IMR-90 (cell line): Measurements from ENCODE around the gene PLA2G4F. TPM values are rescaled to one million over a fixed set of nuclear protein-coding genes. Genes with fewer than 3 reads are reported as not detected.

Experiments
- ATAC-seq: fragments of 200-7000 bp; cut with Tn5 transposase; 2 replicates; pipeline ENCODE4 v1.9.1; 2020; ENCODE audit warnings: low read depth, mild to moderate bottlenecking, moderate library complexity
- BruUV-seq: library from RNA; stranded (reverse); fragments of 400-500 nt; replicated peaks from 2 replicates; lab custom pipeline; 2021; lab: Mats Ljungman, UMichigan
- CTCF ChIA-PET: fragments of 300-600 bp; formaldehyde crosslinking; extraction: SDS; loops from one replicate; lab custom pipeline; 2021; ENCODE audit warnings: antibody characterized with exemption; lab: Yijun Ruan, JAX
- POLR2A ChIA-PET: fragments of 300-600 bp; sonication (Branson Sonifier 250); formaldehyde crosslinking; loops from one replicate; lab custom pipeline; 2022; ENCODE audit warnings: antibody characterized with exemption; ENCODE audit not compliant: unreplicated experiment; lab: Charles Lee
- DNase-seq: peaks from one replicate; pipeline ENCODE4 v3.0.0; 2013
- H2AFZ ChIP-seq: replicated peaks from 2 replicates; pipeline ENCODE3; 2013; ENCODE audit warnings: low read length, mild to moderate bottlenecking; ENCODE audit not compliant: poor library complexity
- H2AK5ac ChIP-seq: 2 replicates; pipeline ENCODE4 v1.6.1; 2013; ENCODE audit warnings: low read depth, low read length, inconsistent platforms
- H2AK9ac ChIP-seq: replicated peaks from 2 replicates; pipeline ENCODE3; 2013; ENCODE audit warnings: mild to moderate bottlenecking, low read depth, low read length, moderate library complexity; ENCODE audit not compliant: poor library complexity
- H2BK120ac ChIP-seq: 2 replicates; pipeline ENCODE4 v1.6.1; 2013; ENCODE audit warnings: low read depth, low read length, inconsistent platforms
- H2BK15ac ChIP-seq: 3 replicates; pipeline ENCODE4 v1.6.1; 2013; ENCODE audit warnings: low read depth, low read length, inconsistent platforms
- H2BK20ac ChIP-seq: 2 replicates; pipeline ENCODE4 v1.6.1; 2013; ENCODE audit warnings: low read depth, mild to moderate bottlenecking, inconsistent platforms, low read length, moderate library complexity
- H2BK5ac ChIP-seq: 2 replicates; pipeline ENCODE4 v1.6.1; 2013; ENCODE audit warnings: mild to moderate bottlenecking, low read depth, low read length, inconsistent platforms; ENCODE audit not compliant: poor library complexity, severe bottlenecking
- H3K14ac ChIP-seq: replicated peaks from 2 replicates; pipeline ENCODE4 v1.6.1; 2013; ENCODE audit warnings: low read depth, low read length, inconsistent platforms
- H3K18ac ChIP-seq: 2 replicates; pipeline ENCODE4 v1.6.1; 2013; ENCODE audit warnings: low read depth, low read length, control low read depth
- H3K23ac ChIP-seq: 2 replicates; pipeline ENCODE4 v1.6.1; 2013; ENCODE audit warnings: low read depth, low read length, inconsistent platforms
- H3K27ac ChIP-seq: 2 replicates; pipeline ENCODE4 v1.5.1; 2013; ENCODE audit warnings: mild to moderate bottlenecking, control low read depth, low read length; ENCODE audit not compliant: insufficient read depth
- H3K27me3 ChIP-seq: 2 replicates; pipeline ENCODE4 v1.6.1; 2013; ENCODE audit warnings: low read length; ENCODE audit not compliant: control insufficient read depth, insufficient read depth
- H3K36me3 ChIP-seq: 2 replicates; pipeline ENCODE4 v1.6.1; 2013; ENCODE audit warnings: low read length, mixed read lengths; ENCODE audit not compliant: control insufficient read depth, insufficient read depth
- H3K4ac ChIP-seq: 2 replicates; pipeline ENCODE4 v1.6.1; 2013; ENCODE audit warnings: low read depth, low read length, inconsistent platforms
- H3K4me1 ChIP-seq: 2 replicates; pipeline ENCODE4 v1.6.1; 2013; ENCODE audit warnings: low read length, mixed read lengths; ENCODE audit not compliant: control insufficient read depth, insufficient read depth
- H3K4me2 ChIP-seq: 2 replicates; pipeline ENCODE4 v1.6.1; 2013; ENCODE audit warnings: low read depth, mild to moderate bottlenecking, control low read depth, low read length, moderate library complexity
- H3K4me3 ChIP-seq: 2 replicates; pipeline ENCODE4 v1.5.1; 2013; ENCODE audit warnings: low read depth, mild to moderate bottlenecking, control low read depth, low read length, moderate library complexity; ENCODE audit not compliant: insufficient read depth
- H3K56ac ChIP-seq: 2 replicates; pipeline ENCODE4 v1.6.1; 2013; ENCODE audit warnings: low read length, inconsistent platforms; ENCODE audit not compliant: insufficient read depth; ENCODE audit errors: extremely low read depth
- H3K79me1 ChIP-seq, 2 experiments: 2 replicates each; pipeline ENCODE4 v1.6.1; 2013; ENCODE audit warnings: low read length in 2 of 2, inconsistent platforms in 1 of 2, low read depth in 1 of 2
- H3K9ac ChIP-seq: 2 replicates; pipeline ENCODE4 v1.6.1; 2013; ENCODE audit warnings: low read depth, low read length, control low read depth
- H3K9me1 ChIP-seq: 2 replicates; pipeline ENCODE4 v1.6.1; 2013; ENCODE audit warnings: low read length, inconsistent platforms; ENCODE audit not compliant: insufficient read depth
- H3K9me3 ChIP-seq: 2 replicates; pipeline ENCODE4 v1.6.1; 2013; ENCODE audit warnings: low read length; ENCODE audit not compliant: control insufficient read depth, insufficient read depth
- H4K20me1 ChIP-seq: 2 replicates; pipeline ENCODE4 v1.6.1; 2013; ENCODE audit warnings: low read length, inconsistent platforms; ENCODE audit not compliant: insufficient read depth
- H4K5ac ChIP-seq: 2 replicates; pipeline ENCODE4 v1.6.1; 2013; ENCODE audit warnings: mild to moderate bottlenecking, low read depth, low read length, control low read depth
- H4K8ac ChIP-seq, 2 experiments: 2 replicates each; pipeline ENCODE4 v1.6.1; 2013; ENCODE audit warnings: low read depth in 2 of 2, low read length in 2 of 2, control low read depth in 1 of 2, inconsistent platforms in 1 of 2
- H4K91ac ChIP-seq: 2 replicates; pipeline ENCODE4 v1.6.1; 2013; ENCODE audit warnings: low read depth, low read length, inconsistent platforms; ENCODE audit not compliant: insufficient read depth
- BHLHE40 ChIP-seq: fragments of 150-350 bp; IDR thresholded peaks from 2 replicates; pipeline ENCODE4 v1.6.1; 2016; ENCODE audit warnings: mild to moderate bottlenecking, low read depth, low read length
- CEBPB ChIP-seq: IDR thresholded peaks from 2 replicates; pipeline ENCODE4 v1.6.1; 2012; ENCODE audit warnings: low read depth, low read length, improper control_type of control experiment
- CHD1 ChIP-seq: IDR thresholded peaks from 2 replicates; pipeline ENCODE4 v1.6.1; 2012; ENCODE audit warnings: low read depth, low read length, improper control_type of control experiment
- FOS ChIP-seq: fragments of 150-350 bp; IDR thresholded peaks from 2 replicates; pipeline ENCODE4 v1.6.1; 2016; ENCODE audit warnings: low read depth, low read length
- MAFK ChIP-seq: IDR thresholded peaks from 2 replicates; pipeline ENCODE4 v1.6.1; 2012; ENCODE audit warnings: low read depth, low read length, improper control_type of control experiment
- MAZ ChIP-seq: IDR thresholded peaks from 2 replicates; pipeline ENCODE4 v1.6.1; 2012; ENCODE audit warnings: low read depth, mild to moderate bottlenecking, low read length, improper control_type of control experiment, moderate library complexity, borderline replicate concordance
- MXI1 ChIP-seq: IDR thresholded peaks from 2 replicates; pipeline ENCODE4 v1.6.1; 2012; ENCODE audit warnings: low read depth, mild to moderate bottlenecking, low read length, moderate library complexity, borderline replicate concordance
- NFE2L2 ChIP-seq: fragments of 150-350 bp; IDR thresholded peaks from 2 replicates; pipeline ENCODE4 v1.6.1; 2016; ENCODE audit warnings: low read depth, mild to moderate bottlenecking, low read length
- POLR2A ChIP-seq: IDR thresholded peaks from 2 replicates; pipeline ENCODE4 v1.6.1; 2012; ENCODE audit warnings: mild to moderate bottlenecking, low read depth, low read length
- RAD21 ChIP-seq: IDR thresholded peaks from 2 replicates; pipeline ENCODE4 v1.6.1; 2012; ENCODE audit warnings: low read length, improper control_type of control experiment
- RCOR1 ChIP-seq: IDR thresholded peaks from 2 replicates; pipeline ENCODE4 v1.6.1; 2012; ENCODE audit warnings: mild to moderate bottlenecking, low read length, improper control_type of control experiment; ENCODE audit not compliant: insufficient replicate concordance
- SMC3 ChIP-seq: fragments of 150-350 bp; IDR thresholded peaks from 2 replicates; pipeline ENCODE4 v1.6.1; 2016; ENCODE audit warnings: low read depth, mild to moderate bottlenecking, antibody characterized with exemption, low read length, moderate library complexity
- WGBS, 2 experiments: methylation state at CpG; one replicate each; pipeline versions ENCODE4 v1.1.5 to v1.1.7; 2013; ENCODE audit warnings: missing lambda C conversion rate in 2 of 2; ENCODE audit not compliant: insufficient read length in 1 of 2; ENCODE audit errors: extremely low coverage in 2 of 2; 5-methylcytosine and 5-hydroxymethylcytosine counted together
- dilution Hi-C: fragments of 300-500 bp; cut with HindIII; formaldehyde crosslinking; loops from one replicate; pipeline ENCODE4 v1.14.3; 2018; ENCODE audit warnings: low sequenced_read_pairs; ENCODE audit not compliant: unreplicated experiment
- in situ Hi-C: fragments of 300-500 bp; cut with MboI; formaldehyde crosslinking; loops from 3 replicates; pipeline ENCODE4 v1.14.3; 2019; ENCODE audit warnings: low sequenced_read_pairs, inconsistent platforms, mixed read lengths
- intact Hi-C: fragments of 100-400 bp; cut with micrococcal nuclease; formaldehyde crosslinking; loops from 2 replicates; pipeline ENCODE4 v1.10.0; 2022
- polyA plus RNA-seq, 3 experiments: library from polyadenylated mRNA; depleted of rRNA; stranded (reverse); fragments of >200 nt; gene quantifications; 2 replicates each; pipeline ENCODE4 v1.2.3, GENCODE V29; 2012; ENCODE audit warnings: low replicate concordance in 1 of 3
- total RNA-seq: library from RNA; depleted of rRNA; stranded (reverse); fragments of >200 nt; gene quantifications from 2 replicates; pipeline ENCODE4 v1.2.3, GENCODE V29; 2012
- TF ChIP-seq, protein P1 (sequence below): fragments of 150-350 bp; IDR thresholded peaks from 2 replicates; pipeline ENCODE4 v1.6.1; 2016; ENCODE audit warnings: low read depth, mild to moderate bottlenecking, low read length, moderate library complexity, borderline replicate concordance
- TF ChIP-seq, protein P2 (sequence below): fragments of 150-350 bp; IDR thresholded peaks from 2 replicates; pipeline ENCODE4 v1.6.1; 2017; ENCODE audit warnings: mild to moderate bottlenecking, antibody characterized with exemption, low read length, low read depth
- TF ChIP-seq, protein P3 (sequence below): conservative IDR thresholded peaks from 2 replicates; pipeline ENCODE4 v1.5.1; 2012; ENCODE audit warnings: mild to moderate bottlenecking, low read depth, low read length, improper control_type of control experiment

PLA2G4F gene
- total and polyA plus RNA-seq, 2 of the 4 experiments (the other 2 are of a cell fraction) = not detected

DNA sequence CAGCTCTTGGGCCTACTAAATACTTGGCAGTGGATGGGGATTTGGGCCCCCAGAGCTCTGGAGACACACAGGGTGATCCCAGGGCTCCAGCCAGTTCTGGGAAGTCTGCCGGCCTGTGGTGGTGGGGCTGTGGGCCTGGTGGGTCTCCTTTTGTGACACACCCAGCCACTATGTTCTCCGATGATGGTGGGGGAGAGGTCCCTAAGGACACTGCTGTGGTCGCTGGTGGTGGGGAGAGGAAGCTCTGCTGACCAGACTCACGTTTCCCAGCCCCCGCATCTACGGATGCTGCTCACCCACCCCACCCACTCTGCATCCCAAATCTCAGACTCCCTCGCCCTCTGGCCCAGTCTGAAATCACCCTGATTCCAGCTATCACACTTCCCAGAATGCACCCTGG, 62.5 kb downstream of the PLA2G4F start:
- H4K91ac ChIP-seq = no peak overlapping the region
- H2AFZ ChIP-seq = no peak overlapping the region
- H2BK120ac ChIP-seq = no peak overlapping the region
- ATAC-seq (no peak), DNase-seq (no peak)
- no peak overlapping the region for H3K23ac ChIP-seq
- H3K4ac ChIP-seq = no peak overlapping the region
- no peak overlapping the region for H3K27ac ChIP-seq
- CTCF ChIA-PET = interaction anchor here (1.3 kb wide), 1 partner anchor 10 kb away, joined by 3 read pairs; no protein-coding TSS in a partner anchor
- no peaks in the 10 kb centered on the region for H4K20me1 ChIP-seq
- no peaks in the 10 kb centered on the region for H3K4me1 ChIP-seq
- H2BK15ac ChIP-seq = no peak overlapping the region
- WGBS, 2 experiments = 33% methylated on average over 1 of the region's 7 CpGs; no CpG with 5 or more reads in 1 of the 2 experiments
- H3K36me3 ChIP-seq = no peaks in the 10 kb centered on the region
- no peak overlapping the region for H3K4me3 ChIP-seq
- dilution Hi-C loops = no loop called here
- no peak overlapping the region for H3K9ac ChIP-seq
- H3K9me3 ChIP-seq = no peaks in the 10 kb centered on the region; the same call in none of the 2 replicates
- H2BK5ac ChIP-seq = no peak overlapping the region
- BruUV-seq = no TSS peak
- H3K27me3 ChIP-seq = peaks cover 60% of the 10 kb centered on the region
- no peaks in the 10 kb centered on the region for H3K79me1 ChIP-seq
- H3K4me2 ChIP-seq = no peak overlapping the region
- no peaks in the 10 kb centered on the region for H3K9me1 ChIP-seq
- in situ Hi-C loops = no loop called here
- intact Hi-C loops = no loop called here
- H2BK20ac ChIP-seq = no peak overlapping the region
- no peak overlapping the region for H2AK5ac ChIP-seq
- H4K5ac ChIP-seq = no peak overlapping the region
- POLR2A ChIA-PET = interaction anchor here (0.6 kb wide), 1 partner anchor 1200 kb away, joined by 8 read pairs; the partner anchor contains the start of gene VPS18
- no peak for TF ChIP-seq POLR2A
- no peak for TF ChIP-seq NFE2L2
- TF ChIP-seq, protein P1, sequence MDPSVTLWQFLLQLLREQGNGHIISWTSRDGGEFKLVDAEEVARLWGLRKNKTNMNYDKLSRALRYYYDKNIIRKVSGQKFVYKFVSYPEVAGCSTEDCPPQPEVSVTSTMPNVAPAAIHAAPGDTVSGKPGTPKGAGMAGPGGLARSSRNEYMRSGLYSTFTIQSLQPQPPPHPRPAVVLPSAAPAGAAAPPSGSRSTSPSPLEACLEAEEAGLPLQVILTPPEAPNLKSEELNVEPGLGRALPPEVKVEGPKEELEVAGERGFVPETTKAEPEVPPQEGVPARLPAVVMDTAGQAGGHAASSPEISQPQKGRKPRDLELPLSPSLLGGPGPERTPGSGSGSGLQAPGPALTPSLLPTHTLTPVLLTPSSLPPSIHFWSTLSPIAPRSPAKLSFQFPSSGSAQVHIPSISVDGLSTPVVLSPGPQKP = no peak
- no peak for TF ChIP-seq MXI1
- TF ChIP-seq FOS = no peak
- TF ChIP-seq, protein P2, sequence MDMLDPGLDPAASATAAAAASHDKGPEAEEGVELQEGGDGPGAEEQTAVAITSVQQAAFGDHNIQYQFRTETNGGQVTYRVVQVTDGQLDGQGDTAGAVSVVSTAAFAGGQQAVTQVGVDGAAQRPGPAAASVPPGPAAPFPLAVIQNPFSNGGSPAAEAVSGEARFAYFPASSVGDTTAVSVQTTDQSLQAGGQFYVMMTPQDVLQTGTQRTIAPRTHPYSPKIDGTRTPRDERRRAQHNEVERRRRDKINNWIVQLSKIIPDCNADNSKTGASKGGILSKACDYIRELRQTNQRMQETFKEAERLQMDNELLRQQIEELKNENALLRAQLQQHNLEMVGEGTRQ = no peak
- no peak for TF ChIP-seq BHLHE40
- no peak for TF ChIP-seq CHD1
- TF ChIP-seq RCOR1 = no peak
- no peak for TF ChIP-seq RAD21
- TF ChIP-seq SMC3 = no peak
- no peak for TF ChIP-seq CEBPB
- TF ChIP-seq, protein P3, sequence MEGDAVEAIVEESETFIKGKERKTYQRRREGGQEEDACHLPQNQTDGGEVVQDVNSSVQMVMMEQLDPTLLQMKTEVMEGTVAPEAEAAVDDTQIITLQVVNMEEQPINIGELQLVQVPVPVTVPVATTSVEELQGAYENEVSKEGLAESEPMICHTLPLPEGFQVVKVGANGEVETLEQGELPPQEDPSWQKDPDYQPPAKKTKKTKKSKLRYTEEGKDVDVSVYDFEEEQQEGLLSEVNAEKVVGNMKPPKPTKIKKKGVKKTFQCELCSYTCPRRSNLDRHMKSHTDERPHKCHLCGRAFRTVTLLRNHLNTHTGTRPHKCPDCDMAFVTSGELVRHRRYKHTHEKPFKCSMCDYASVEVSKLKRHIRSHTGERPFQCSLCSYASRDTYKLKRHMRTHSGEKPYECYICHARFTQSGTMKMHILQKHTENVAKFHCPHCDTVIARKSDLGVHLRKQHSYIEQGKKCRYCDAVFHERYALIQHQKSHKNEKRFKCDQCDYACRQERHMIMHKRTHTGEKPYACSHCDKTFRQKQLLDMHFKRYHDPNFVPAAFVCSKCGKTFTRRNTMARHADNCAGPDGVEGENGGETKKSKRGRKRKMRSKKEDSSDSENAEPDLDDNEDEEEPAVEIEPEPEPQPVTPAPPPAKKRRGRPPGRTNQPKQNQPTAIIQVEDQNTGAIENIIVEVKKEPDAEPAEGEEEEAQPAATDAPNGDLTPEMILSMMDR = no peak
- TF ChIP-seq MAZ = no peak
- TF ChIP-seq MAFK = no peak
- no peak overlapping the region for H3K18ac ChIP-seq
- H3K14ac ChIP-seq = no peak overlapping the region
- no peak overlapping the region for H2AK9ac ChIP-seq
- H3K56ac ChIP-seq = no peak overlapping the region
- H4K8ac ChIP-seq = no peak overlapping the region
